GM23338 (cell line): ENCODE data around the gene PHKG1.

Source experiments
- CREB1 ChIP-seq: fragments of 250-450 bp; sonication (Bioruptor Pico); IDR thresholded peaks from 2 replicates; pipeline ENCODE4 v1.5.0; 2020; ENCODE audit warnings: low read depth, mild to moderate bottlenecking, moderate library complexity
- CTCF ChIP-seq, 2 experiments: fragments of 200-600 bp in 1 of 2; sonication (generic) in 1 of 2; conservative IDR thresholded peaks; 2 replicates each; pipeline versions ENCODE4 v1.5.1 to v1.6.1; 2016 to 2017; ENCODE audit warnings: antibody characterized with exemption in 2 of 2, low read depth in 2 of 2, mild to moderate bottlenecking in 2 of 2, moderate library complexity in 1 of 2
- EZH2 ChIP-seq: fragments of 200-600 bp; sonication (generic); IDR thresholded peaks from one replicate; pipeline ENCODE4 v1.8.0; 2017; ENCODE audit warnings: antibody characterized with exemption, mild to moderate bottlenecking, low read depth; ENCODE audit not compliant: unreplicated experiment
- EZH2phosphoT487 ChIP-seq: fragments of 200-600 bp; sonication (generic); IDR thresholded peaks from one replicate; pipeline ENCODE4 v1.8.1; 2018; ENCODE audit warnings: antibody characterized with exemption; ENCODE audit not compliant: unreplicated experiment
- JUNB ChIP-seq: IDR thresholded peaks from one replicate; pipeline ENCODE4 v1.6.1; 2016; ENCODE audit warnings: antibody characterized with exemption; ENCODE audit not compliant: unreplicated experiment
- POLR2AphosphoS5 ChIP-seq: IDR thresholded peaks from 2 replicates; pipeline ENCODE4 v1.6.1; 2016; ENCODE audit warnings: antibody characterized with exemption, low read depth
- REST ChIP-seq: IDR thresholded peaks from one replicate; pipeline ENCODE4 v1.6.1; 2018; ENCODE audit warnings: antibody characterized with exemption; ENCODE audit not compliant: unreplicated experiment
- STAT1 ChIP-seq: IDR thresholded peaks from one replicate; pipeline ENCODE4 v1.6.1; 2016; ENCODE audit warnings: antibody characterized with exemption; ENCODE audit not compliant: unreplicated experiment
- ZNF114 ChIP-seq: fragments of 250-450 bp; sonication (Bioruptor Pico); IDR thresholded peaks from 2 replicates; pipeline ENCODE4 v1.5.0; 2020; ENCODE audit warnings: mild to moderate bottlenecking, moderate library complexity

- no peak for TF ChIP-seq POLR2AphosphoS5
- TF ChIP-seq CTCF (conservative IDR thresholded peaks at IDR 0.05; ENCODE audit: low read depth in 2 of 2), result no peak
- TF ChIP-seq CREB1 (CRISPR knock-in tag), result no peak
- no peak for TF ChIP-seq EZH2phosphoT487
- no peak for TF ChIP-seq REST
- no peak for TF ChIP-seq EZH2
- no peak for TF ChIP-seq STAT1
- no peak for TF ChIP-seq ZNF114
- TF ChIP-seq JUNB, result no peak
These were observed 9.5 kb downstream of the PHKG1 start for GRCh38 chr7:56083150-56083785.
